Retina (tissue), 1 donor: ENCODE measurements around the gene NOL12.

Experiments
- DNase-seq: peaks from one replicate; pipeline ENCODE4 v3.0.0-alpha.2; 2016

The NOL12 gene

GRCh38 chr22:37659897-37660708, 26.0 kb upstream of the NOL12 start:
- DNase-seq, result no peak

- no peak for DNase-seq
Observed at GRCh38 chr22:37660709-37661045, 25.5 kb upstream of the NOL12 start.

- DNase-seq, result peak; percentile 79
Observed at GRCh38 chr22:37661160-37661924, 24.8 kb upstream of the NOL12 start.

- DNase-seq, result no peak
Observed at GRCh38 chr22:37662039-37662438, 24.1 kb upstream of the NOL12 start.

GRCh38 chr22:37663521-37664140, 22.5 kb upstream of the NOL12 start:
- DNase-seq, result no peak

GRCh38 chr22:37664249-37665101, 21.7 kb upstream of the NOL12 start:
- no peak for DNase-seq

GRCh38 chr22:37665487-37665886, 20.7 kb upstream of the NOL12 start:
- no peak for DNase-seq

GRCh38 chr22:37669586-37669985, 16.6 kb upstream of the NOL12 start:
- DNase-seq, result no peak

GRCh38 chr22:37672206-37672919, 13.8 kb upstream of the NOL12 start:
- DNase-seq, result no peak

GRCh38 chr22:37672920-37673455, 13.2 kb upstream of the NOL12 start:
- DNase-seq, result no peak

GRCh38 chr22:37674248-37674647, 11.9 kb upstream of the NOL12 start:
- DNase-seq, result no peak

- no peak for DNase-seq
Observed at GRCh38 chr22:37674951-37675929, 10.9 kb upstream of the NOL12 start, which contains the start of gene LGALS1. Gene LGALS1, plus strand, starts transcription at chr22:37675636. Its CDS starts 67 bp downstream, at chr22:37675703.

GRCh38 chr22:37675930-37676735, 10.0 kb upstream of the NOL12 start:
- DNase-seq, result no peak

GRCh38 chr22:37676736-37677492, 9.2 kb upstream of the NOL12 start:
- peak; percentile 40 for DNase-seq

- no peak for DNase-seq
Observed at GRCh38 chr22:37677493-37677974, 8.6 kb upstream of the NOL12 start.

- no peak for DNase-seq
Observed at GRCh38 chr22:37678372-37678771, 7.8 kb upstream of the NOL12 start.

- DNase-seq, result no peak
Observed at GRCh38 chr22:37679670-37680069, 6.5 kb upstream of the NOL12 start.

- DNase-seq, result no peak
Observed at GRCh38 chr22:37680191-37680851, 5.8 kb upstream of the NOL12 start.
